WTC11 (cell line): ENCODE data around the gene SHROOM3. TPM values are rescaled to one million over a fixed set of nuclear protein-coding genes. Genes with fewer than 3 reads are reported as not detected.

Experiments used
- ATAC-seq: fragments of 200-7000 bp; cut with Tn5 transposase; 2 replicates; pipeline ENCODE4 v1.10.0; 2021; ENCODE audit warnings: mild to moderate bottlenecking, moderate library complexity
- CTCF ChIA-PET: fragments of 300-600 bp; sonication (Branson Sonifier 250); formaldehyde crosslinking; loops from one replicate; lab custom pipeline; 2021; ENCODE audit warnings: antibody characterized with exemption; lab: Charles Lee
- POLR2A ChIA-PET: fragments of 350-600 bp; sonication (Branson Sonifier 250); formaldehyde crosslinking; loops from one replicate; lab custom pipeline; 2021; ENCODE audit warnings: antibody characterized with exemption; lab: Charles Lee
- DNase-seq: peaks from one replicate; pipeline ENCODE4 v3.0.0; 2021; ENCODE audit warnings: low spot score
- H3K27ac Mint-ChIP-seq: 2 replicates; pipeline ENCODE4 v1.8.0; 2021; ENCODE audit warnings: mixed read lengths
- H3K27me3 Mint-ChIP-seq: 2 replicates; pipeline ENCODE4 v1.8.0; 2021; ENCODE audit warnings: low read depth, mild to moderate bottlenecking, moderate library complexity, mixed read lengths
- H3K36me3 Mint-ChIP-seq: 2 replicates; pipeline ENCODE4 v1.8.0; 2021; ENCODE audit warnings: mixed read lengths
- H3K4me1 Mint-ChIP-seq: 2 replicates; pipeline ENCODE4 v1.8.0; 2022; ENCODE audit warnings: mixed read lengths
- H3K4me3 Mint-ChIP-seq: 2 replicates; pipeline ENCODE4 v1.8.0; 2021; ENCODE audit warnings: mild to moderate bottlenecking, moderate library complexity, mixed read lengths
- H3K9me3 Mint-ChIP-seq: 2 replicates; pipeline ENCODE4 v1.8.0; 2021; ENCODE audit warnings: mixed read lengths
- CREM ChIP-seq: sonication (generic); formaldehyde crosslinking; IDR thresholded peaks from 2 replicates; pipeline ENCODE4 v1.8.1; 2022; ENCODE audit warnings: mild to moderate bottlenecking, missing genetic modification reagents, moderate library complexity
- ESRRA ChIP-seq: sonication (generic); formaldehyde crosslinking; IDR thresholded peaks from 2 replicates; pipeline ENCODE4 v1.8.1; 2022; ENCODE audit warnings: mild to moderate bottlenecking, missing genetic modification reagents, borderline replicate concordance
- ETV6 ChIP-seq: sonication (generic); formaldehyde crosslinking; IDR thresholded peaks from 2 replicates; pipeline ENCODE4 v1.8.1; 2022; ENCODE audit warnings: mild to moderate bottlenecking, missing genetic modification reagents
- FOXK1 ChIP-seq: sonication (generic); formaldehyde crosslinking; IDR thresholded peaks from 2 replicates; pipeline ENCODE4 v1.8.0; 2022; ENCODE audit warnings: mild to moderate bottlenecking, moderate library complexity, missing genetic modification reagents
- FOXP1 ChIP-seq: sonication (generic); formaldehyde crosslinking; IDR thresholded peaks from 2 replicates; pipeline ENCODE4 v1.8.0; 2022; ENCODE audit warnings: missing genetic modification reagents, mild to moderate bottlenecking, moderate library complexity, borderline replicate concordance
- GRHL2 ChIP-seq: fragments of 250-450 bp; sonication (Bioruptor Pico); IDR thresholded peaks from 2 replicates; pipeline ENCODE4 v1.8.0; 2022; ENCODE audit warnings: mild to moderate bottlenecking, moderate library complexity; ENCODE audit not compliant: insufficient replicate concordance, severe bottlenecking
- JAZF1 ChIP-seq: fragments of 250-450 bp; sonication (Bioruptor Pico); IDR thresholded peaks from 2 replicates; pipeline ENCODE4 v1.9.0; 2021; ENCODE audit warnings: moderate library complexity, mild to moderate bottlenecking, inconsistent platforms
- NFATC4 ChIP-seq: fragments of 250-450 bp; sonication (Bioruptor Pico); IDR thresholded peaks from 2 replicates; pipeline ENCODE4 v1.9.0; 2021; ENCODE audit warnings: mild to moderate bottlenecking
- NR3C1 ChIP-seq: sonication (generic); formaldehyde crosslinking; conservative IDR thresholded peaks from 2 replicates; pipeline ENCODE4 v1.8.1; 2023; ENCODE audit warnings: low read depth, mild to moderate bottlenecking, missing genetic modification reagents
- RELA ChIP-seq: sonication (generic); formaldehyde crosslinking; IDR thresholded peaks from 2 replicates; pipeline ENCODE4 v1.8.1; 2022; ENCODE audit warnings: missing genetic modification reagents, mild to moderate bottlenecking, borderline replicate concordance
- SMAD3 ChIP-seq: sonication (generic); formaldehyde crosslinking; IDR thresholded peaks from 2 replicates; pipeline ENCODE4 v1.8.0; 2022; ENCODE audit warnings: missing genetic modification reagents, mild to moderate bottlenecking, borderline replicate concordance
- SP1 ChIP-seq: sonication (generic); formaldehyde crosslinking; conservative IDR thresholded peaks from 2 replicates; pipeline ENCODE4 v1.8.1; 2022; ENCODE audit warnings: missing genetic modification reagents
- ZNF121 ChIP-seq: sonication (generic); formaldehyde crosslinking; IDR thresholded peaks from 2 replicates; pipeline ENCODE4 v1.8.0; 2023; ENCODE audit warnings: missing genetic modification reagents
- ZNF138 ChIP-seq: sonication (generic); formaldehyde crosslinking; conservative IDR thresholded peaks from 2 replicates; pipeline ENCODE4 v1.8.1; 2022; ENCODE audit warnings: mild to moderate bottlenecking, moderate library complexity, missing genetic modification reagents
- ZNF219 ChIP-seq: sonication (generic); formaldehyde crosslinking; IDR thresholded peaks from 2 replicates; pipeline ENCODE4 v1.8.0; 2023; ENCODE audit warnings: missing genetic modification reagents, mild to moderate bottlenecking, borderline replicate concordance
- ZNF416 ChIP-seq: fragments of 250-450 bp; sonication (Bioruptor Pico); IDR thresholded peaks from 2 replicates; pipeline ENCODE4 v1.9.0; 2021; ENCODE audit warnings: mild to moderate bottlenecking, inconsistent platforms
- total RNA-seq: library from RNA; stranded (reverse); gene quantifications from 3 replicates; pipeline ENCODE4 v1.2.3, GENCODE V29; 2021
- TF ChIP-seq, protein P1 (sequence below): sonication (generic); formaldehyde crosslinking; IDR thresholded peaks from 2 replicates; pipeline ENCODE4 v1.8.0; 2022; ENCODE audit warnings: mild to moderate bottlenecking, missing genetic modification reagents
- TF ChIP-seq, protein P2 (sequence below): sonication (generic); formaldehyde crosslinking; IDR thresholded peaks from 2 replicates; pipeline ENCODE4 v1.8.1; 2023; ENCODE audit warnings: mild to moderate bottlenecking, missing genetic modification reagents, borderline replicate concordance
- TF ChIP-seq, protein P3 (sequence below): sonication (generic); formaldehyde crosslinking; IDR thresholded peaks from 2 replicates; pipeline ENCODE4 v1.8.0; 2023; ENCODE audit warnings: missing genetic modification reagents, mild to moderate bottlenecking, borderline replicate concordance
- TF ChIP-seq, protein P4 (sequence below): sonication (generic); formaldehyde crosslinking; IDR thresholded peaks from 2 replicates; pipeline ENCODE4 v1.8.1; 2023; ENCODE audit warnings: mild to moderate bottlenecking, moderate library complexity, missing genetic modification reagents
- TF ChIP-seq, protein P5 (sequence below): sonication (generic); formaldehyde crosslinking; IDR thresholded peaks from 2 replicates; pipeline ENCODE4 v1.8.0; 2023; ENCODE audit warnings: missing genetic modification reagents

The SHROOM3 gene
- total RNA-seq, 1 experiment from 2014 or later = 71.9 TPM

DNA sequence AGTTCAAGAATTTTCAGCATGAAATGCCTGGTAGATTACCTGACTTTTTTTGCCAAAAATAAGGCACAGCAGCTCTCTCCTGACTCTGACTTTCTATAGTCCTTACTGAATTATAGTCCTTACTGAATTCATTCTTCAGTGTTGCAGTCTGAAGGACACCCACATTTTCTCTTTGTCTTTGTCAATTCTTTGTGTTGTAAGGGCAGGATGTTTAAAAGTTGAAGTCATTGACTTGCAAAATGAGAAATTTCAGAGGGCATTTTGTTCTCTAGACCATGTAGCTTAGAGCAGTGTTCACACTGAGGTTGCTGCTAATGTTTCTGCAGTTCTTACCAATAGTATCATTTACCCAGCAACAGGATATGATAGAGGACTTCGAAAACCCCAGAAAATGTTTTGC, 295.0 kb downstream of the SHROOM3 start:
- peak overlapping the region; percentile 87 for H3K27ac Mint-ChIP-seq
- peak overlapping the region; percentile 12 for H3K4me3 Mint-ChIP-seq
- peaks cover 75% of the 10 kb centered on the region for H3K4me1 Mint-ChIP-seq
- ATAC-seq (peak; percentile 50), DNase-seq (no peak)
- TF ChIP-seq ZNF138 (CRISPR knock-in tag) (no peak), JAZF1 (CRISPR knock-in tag) (no peak), ETV6 (no peak)
- TF ChIP-seq, protein P1, sequence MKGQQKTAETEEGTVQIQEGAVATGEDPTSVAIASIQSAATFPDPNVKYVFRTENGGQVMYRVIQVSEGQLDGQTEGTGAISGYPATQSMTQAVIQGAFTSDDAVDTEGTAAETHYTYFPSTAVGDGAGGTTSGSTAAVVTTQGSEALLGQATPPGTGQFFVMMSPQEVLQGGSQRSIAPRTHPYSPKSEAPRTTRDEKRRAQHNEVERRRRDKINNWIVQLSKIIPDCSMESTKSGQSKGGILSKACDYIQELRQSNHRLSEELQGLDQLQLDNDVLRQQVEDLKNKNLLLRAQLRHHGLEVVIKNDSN (CRISPR knock-in tag) = no peak
- TF ChIP-seq, protein P2, sequence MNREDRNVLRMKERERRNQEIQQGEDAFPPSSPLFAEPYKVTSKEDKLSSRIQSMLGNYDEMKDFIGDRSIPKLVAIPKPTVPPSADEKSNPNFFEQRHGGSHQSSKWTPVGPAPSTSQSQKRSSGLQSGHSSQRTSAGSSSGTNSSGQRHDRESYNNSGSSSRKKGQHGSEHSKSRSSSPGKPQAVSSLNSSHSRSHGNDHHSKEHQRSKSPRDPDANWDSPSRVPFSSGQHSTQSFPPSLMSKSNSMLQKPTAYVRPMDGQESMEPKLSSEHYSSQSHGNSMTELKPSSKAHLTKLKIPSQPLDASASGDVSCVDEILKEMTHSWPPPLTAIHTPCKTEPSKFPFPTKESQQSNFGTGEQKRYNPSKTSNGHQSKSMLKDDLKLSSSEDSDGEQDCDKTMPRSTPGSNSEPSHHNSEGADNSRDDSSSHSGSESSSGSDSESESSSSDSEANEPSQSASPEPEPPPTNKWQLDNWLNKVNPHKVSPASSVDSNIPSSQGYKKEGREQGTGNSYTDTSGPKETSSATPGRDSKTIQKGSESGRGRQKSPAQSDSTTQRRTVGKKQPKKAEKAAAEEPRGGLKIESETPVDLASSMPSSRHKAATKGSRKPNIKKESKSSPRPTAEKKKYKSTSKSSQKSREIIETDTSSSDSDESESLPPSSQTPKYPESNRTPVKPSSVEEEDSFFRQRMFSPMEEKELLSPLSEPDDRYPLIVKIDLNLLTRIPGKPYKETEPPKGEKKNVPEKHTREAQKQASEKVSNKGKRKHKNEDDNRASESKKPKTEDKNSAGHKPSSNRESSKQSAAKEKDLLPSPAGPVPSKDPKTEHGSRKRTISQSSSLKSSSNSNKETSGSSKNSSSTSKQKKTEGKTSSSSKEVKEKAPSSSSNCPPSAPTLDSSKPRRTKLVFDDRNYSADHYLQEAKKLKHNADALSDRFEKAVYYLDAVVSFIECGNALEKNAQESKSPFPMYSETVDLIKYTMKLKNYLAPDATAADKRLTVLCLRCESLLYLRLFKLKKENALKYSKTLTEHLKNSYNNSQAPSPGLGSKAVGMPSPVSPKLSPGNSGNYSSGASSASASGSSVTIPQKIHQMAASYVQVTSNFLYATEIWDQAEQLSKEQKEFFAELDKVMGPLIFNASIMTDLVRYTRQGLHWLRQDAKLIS = no peak
- no peaks in the 10 kb centered on the region for H3K9me3 Mint-ChIP-seq
- H3K27me3 Mint-ChIP-seq = no peaks in the 10 kb centered on the region
- ChIA-PET POLR2A (interaction anchor here (1.3 to 1.4 kb wide), 2 partner anchors 40 to 41 kb away, joined by 3 to 5 read pairs; no protein-coding TSS in a partner anchor), CTCF (interaction anchor here (1.3 to 1.8 kb wide), 4 partner anchors 11 to 294 kb away, joined by 3 to 6 read pairs (median 4); partner anchors contain the start of gene SHROOM3)
- H3K36me3 Mint-ChIP-seq = peaks cover 19% of the 10 kb centered on the region

DNA sequence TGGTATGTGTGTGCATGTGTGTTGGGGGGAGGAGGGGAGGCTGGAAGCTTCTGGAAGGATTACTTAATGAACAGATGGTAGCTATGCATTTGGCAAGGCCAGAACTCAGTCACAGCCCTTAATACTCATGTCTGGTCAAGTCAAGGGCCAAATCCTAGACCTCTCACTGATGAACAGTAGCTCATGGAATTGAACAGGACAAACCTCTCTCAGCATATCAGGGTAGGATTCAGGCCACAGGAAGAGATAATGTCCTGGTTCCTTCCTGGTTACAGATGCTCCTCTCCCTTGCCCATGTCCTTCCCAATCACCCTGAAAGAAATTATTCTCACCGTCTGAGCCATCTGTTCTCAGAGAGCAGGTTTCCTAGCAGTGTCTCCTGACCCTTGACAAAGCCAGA, 297.2 kb downstream of the SHROOM3 start:
- ChIA-PET CTCF (interaction anchor here (1.0 to 2.6 kb wide), 3 partner anchors 11 to 25 kb away, joined by 5 to 10 read pairs (median 9); no protein-coding TSS in a partner anchor), POLR2A (interaction anchor here (1.1 kb wide), 1 partner anchor 43 kb away, joined by 4 read pairs; no protein-coding TSS in a partner anchor)
- Mint-ChIP-seq H3K27me3 (no peaks in the 10 kb centered on the region), H3K4me3 (no peak overlapping the region), H3K36me3 (peaks cover 22% of the 10 kb centered on the region), H3K9me3 (no peaks in the 10 kb centered on the region), H3K27ac (peak overlapping the region; percentile 74), H3K4me1 (peaks cover 57% of the 10 kb centered on the region)
- ATAC-seq (no peak), DNase-seq (no peak)
- TF ChIP-seq ESRRA (no peak), ZNF416 (CRISPR knock-in tag) (no peak), GRHL2 (CRISPR knock-in tag) (no peak), NFATC4 (CRISPR knock-in tag) (no peak), CREM (CRISPR knock-in tag) (no peak), FOXK1 (no peak), RELA (CRISPR knock-in tag) (no peak), SMAD3 (CRISPR knock-in tag) (no peak), ZNF219 (CRISPR knock-in tag) (no peak), NR3C1 (CRISPR knock-in tag) (no peak), ZNF121 (CRISPR knock-in tag) (no peak), SP1 (CRISPR knock-in tag) (no peak), FOXP1 (CRISPR knock-in tag) (no peak)
- TF ChIP-seq, protein P3, sequence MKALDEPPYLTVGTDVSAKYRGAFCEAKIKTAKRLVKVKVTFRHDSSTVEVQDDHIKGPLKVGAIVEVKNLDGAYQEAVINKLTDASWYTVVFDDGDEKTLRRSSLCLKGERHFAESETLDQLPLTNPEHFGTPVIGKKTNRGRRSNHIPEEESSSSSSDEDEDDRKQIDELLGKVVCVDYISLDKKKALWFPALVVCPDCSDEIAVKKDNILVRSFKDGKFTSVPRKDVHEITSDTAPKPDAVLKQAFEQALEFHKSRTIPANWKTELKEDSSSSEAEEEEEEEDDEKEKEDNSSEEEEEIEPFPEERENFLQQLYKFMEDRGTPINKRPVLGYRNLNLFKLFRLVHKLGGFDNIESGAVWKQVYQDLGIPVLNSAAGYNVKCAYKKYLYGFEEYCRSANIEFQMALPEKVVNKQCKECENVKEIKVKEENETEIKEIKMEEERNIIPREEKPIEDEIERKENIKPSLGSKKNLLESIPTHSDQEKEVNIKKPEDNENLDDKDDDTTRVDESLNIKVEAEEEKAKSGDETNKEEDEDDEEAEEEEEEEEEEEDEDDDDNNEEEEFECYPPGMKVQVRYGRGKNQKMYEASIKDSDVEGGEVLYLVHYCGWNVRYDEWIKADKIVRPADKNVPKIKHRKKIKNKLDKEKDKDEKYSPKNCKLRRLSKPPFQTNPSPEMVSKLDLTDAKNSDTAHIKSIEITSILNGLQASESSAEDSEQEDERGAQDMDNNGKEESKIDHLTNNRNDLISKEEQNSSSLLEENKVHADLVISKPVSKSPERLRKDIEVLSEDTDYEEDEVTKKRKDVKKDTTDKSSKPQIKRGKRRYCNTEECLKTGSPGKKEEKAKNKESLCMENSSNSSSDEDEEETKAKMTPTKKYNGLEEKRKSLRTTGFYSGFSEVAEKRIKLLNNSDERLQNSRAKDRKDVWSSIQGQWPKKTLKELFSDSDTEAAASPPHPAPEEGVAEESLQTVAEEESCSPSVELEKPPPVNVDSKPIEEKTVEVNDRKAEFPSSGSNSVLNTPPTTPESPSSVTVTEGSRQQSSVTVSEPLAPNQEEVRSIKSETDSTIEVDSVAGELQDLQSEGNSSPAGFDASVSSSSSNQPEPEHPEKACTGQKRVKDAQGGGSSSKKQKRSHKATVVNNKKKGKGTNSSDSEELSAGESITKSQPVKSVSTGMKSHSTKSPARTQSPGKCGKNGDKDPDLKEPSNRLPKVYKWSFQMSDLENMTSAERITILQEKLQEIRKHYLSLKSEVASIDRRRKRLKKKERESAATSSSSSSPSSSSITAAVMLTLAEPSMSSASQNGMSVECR (CRISPR knock-in tag) = no peak
- TF ChIP-seq, protein P4, sequence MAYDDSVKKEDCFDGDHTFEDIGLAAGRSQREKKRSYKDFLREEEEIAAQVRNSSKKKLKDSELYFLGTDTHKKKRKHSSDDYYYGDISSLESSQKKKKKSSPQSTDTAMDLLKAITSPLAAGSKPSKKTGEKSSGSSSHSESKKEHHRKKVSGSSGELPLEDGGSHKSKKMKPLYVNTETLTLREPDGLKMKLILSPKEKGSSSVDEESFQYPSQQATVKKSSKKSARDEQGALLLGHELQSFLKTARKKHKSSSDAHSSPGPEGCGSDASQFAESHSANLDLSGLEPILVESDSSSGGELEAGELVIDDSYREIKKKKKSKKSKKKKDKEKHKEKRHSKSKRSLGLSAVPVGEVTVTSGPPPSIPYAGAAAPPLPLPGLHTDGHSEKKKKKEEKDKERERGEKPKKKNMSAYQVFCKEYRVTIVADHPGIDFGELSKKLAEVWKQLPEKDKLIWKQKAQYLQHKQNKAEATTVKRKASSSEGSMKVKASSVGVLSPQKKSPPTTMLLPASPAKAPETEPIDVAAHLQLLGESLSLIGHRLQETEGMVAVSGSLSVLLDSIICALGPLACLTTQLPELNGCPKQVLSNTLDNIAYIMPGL (CRISPR knock-in tag) = no peak
- TF ChIP-seq, protein P5, sequence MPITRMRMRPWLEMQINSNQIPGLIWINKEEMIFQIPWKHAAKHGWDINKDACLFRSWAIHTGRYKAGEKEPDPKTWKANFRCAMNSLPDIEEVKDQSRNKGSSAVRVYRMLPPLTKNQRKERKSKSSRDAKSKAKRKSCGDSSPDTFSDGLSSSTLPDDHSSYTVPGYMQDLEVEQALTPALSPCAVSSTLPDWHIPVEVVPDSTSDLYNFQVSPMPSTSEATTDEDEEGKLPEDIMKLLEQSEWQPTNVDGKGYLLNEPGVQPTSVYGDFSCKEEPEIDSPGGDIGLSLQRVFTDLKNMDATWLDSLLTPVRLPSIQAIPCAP (CRISPR knock-in tag) = no peak
